ENCODE measurements around the gene VDAC1. TPM values are rescaled to one million over a fixed set of nuclear protein-coding genes. Genes with fewer than 3 reads are reported as not detected.
"Not testable (repeated sequence)": the region's sequence is repeated elsewhere in the genome, so short reads cannot be mapped to it uniquely, and the experiment has no call there.

Gene VDAC1
- total RNA-seq, 1 donor from 2014 or later: 165 TPM

GRCh38 chr5:134034326-134034725 lies 29.6 kb upstream of the VDAC1 start:
- no peak for TF ChIP-seq CTCF (IDR thresholded peaks at IDR 0.05; ENCODE audit: unreplicated experiment)
- DNase-seq (ENCODE audit: low spot score): no peak
- Mint-ChIP-seq H3K4me3 (ENCODE audit: unreplicated experiment) (no peak overlapping the region), H3K9me3 (ENCODE audit: unreplicated experiment) (no peaks in the 10 kb centered on the region), H3K4me1 (ENCODE audit: unreplicated experiment) (no peaks in the 10 kb centered on the region), H3K27ac (ENCODE audit: unreplicated experiment) (no peak overlapping the region), H3K27me3 (ENCODE audit: unreplicated experiment) (no peaks in the 10 kb centered on the region), H3K36me3 (ENCODE audit: low read depth, unreplicated experiment) (no peaks in the 10 kb centered on the region)

DNA sequence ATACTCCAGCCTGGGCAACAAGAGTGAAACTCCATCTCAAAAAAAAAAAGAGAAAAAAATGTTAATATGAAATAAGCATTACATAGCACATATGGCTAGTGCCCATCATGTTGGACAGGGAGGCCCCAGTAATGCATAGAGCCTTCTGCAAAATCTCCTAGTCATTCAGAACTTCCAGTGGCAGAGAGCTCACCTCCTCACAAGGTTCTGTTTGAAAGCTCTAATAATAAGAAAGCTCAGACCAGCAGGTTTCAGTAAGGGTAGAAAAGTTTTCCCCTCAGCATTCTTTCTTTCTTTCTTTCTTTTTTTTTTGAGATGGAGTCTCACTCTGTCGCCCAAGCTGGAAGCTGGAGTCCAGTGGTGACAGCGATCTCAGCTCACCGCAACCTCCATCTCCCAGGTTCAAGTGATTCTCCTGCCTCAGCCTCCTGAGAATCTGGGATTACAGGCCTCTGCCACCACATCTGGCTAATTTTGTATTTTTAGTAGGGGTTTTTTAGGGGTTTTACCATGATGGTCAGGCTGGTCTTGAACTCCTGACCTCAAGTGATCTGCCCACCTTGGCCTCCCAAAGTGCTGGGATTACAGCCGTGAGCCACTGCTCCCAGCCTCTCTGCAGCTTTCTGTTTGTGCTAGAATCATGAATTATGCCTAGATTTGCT lies 25.7 kb upstream of the VDAC1 start:
- not testable (repeated sequence) for H3K27me3 Mint-ChIP-seq (ENCODE audit: unreplicated experiment); H3K4me3 Mint-ChIP-seq (ENCODE audit: unreplicated experiment); DNase-seq (ENCODE audit: low spot score); H3K36me3 Mint-ChIP-seq (ENCODE audit: low read depth, unreplicated experiment); H3K4me1 Mint-ChIP-seq (ENCODE audit: unreplicated experiment); H3K9me3 Mint-ChIP-seq (ENCODE audit: unreplicated experiment); H3K27ac Mint-ChIP-seq (ENCODE audit: unreplicated experiment)

DNA sequence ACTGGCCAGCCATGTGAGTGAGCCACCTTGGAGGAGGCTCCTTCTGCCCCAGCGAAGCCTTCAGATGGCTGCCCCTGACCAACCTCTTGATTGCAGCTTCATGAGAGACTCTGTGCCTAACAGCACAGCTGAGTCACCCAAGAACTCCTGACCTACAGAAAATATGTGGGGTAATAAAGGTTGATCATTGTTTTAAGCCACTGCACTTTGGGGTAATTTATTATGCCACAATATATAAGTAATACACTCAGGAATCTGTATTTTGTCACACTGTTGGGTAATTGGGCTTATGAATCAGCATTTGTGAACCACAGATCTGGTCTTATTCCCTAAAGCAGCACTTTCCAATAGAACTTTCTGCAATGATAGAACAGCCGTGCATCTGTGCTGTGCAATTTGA lies 24.4 kb upstream of the VDAC1 start:
- H3K27me3 Mint-ChIP-seq (ENCODE audit: unreplicated experiment): peaks cover 1% of the 10 kb centered on the region
- no peak overlapping the region for H3K27ac Mint-ChIP-seq (ENCODE audit: unreplicated experiment)
- DNase-seq (ENCODE audit: low spot score): no peak
- no peaks in the 10 kb centered on the region for H3K9me3 Mint-ChIP-seq (ENCODE audit: unreplicated experiment)
- H3K36me3 Mint-ChIP-seq (ENCODE audit: low read depth, unreplicated experiment): no peaks in the 10 kb centered on the region
- no peak overlapping the region for H3K4me3 Mint-ChIP-seq (ENCODE audit: unreplicated experiment)
- H3K4me1 Mint-ChIP-seq (ENCODE audit: unreplicated experiment): no peaks in the 10 kb centered on the region
- no peak for TF ChIP-seq CTCF (IDR thresholded peaks at IDR 0.05; ENCODE audit: unreplicated experiment)

GRCh38 chr5:134028496-134028895 lies 23.7 kb upstream of the VDAC1 start:
- Mint-ChIP-seq H3K9me3 (ENCODE audit: unreplicated experiment) (no peaks in the 10 kb centered on the region), H3K27ac (ENCODE audit: unreplicated experiment) (no peak overlapping the region), H3K4me1 (ENCODE audit: unreplicated experiment) (no peaks in the 10 kb centered on the region), H3K27me3 (ENCODE audit: unreplicated experiment) (peaks cover 1% of the 10 kb centered on the region), H3K36me3 (ENCODE audit: low read depth, unreplicated experiment) (no peaks in the 10 kb centered on the region), H3K4me3 (ENCODE audit: unreplicated experiment) (no peak overlapping the region)
- DNase-seq (ENCODE audit: low spot score): no peak
- TF ChIP-seq CTCF (IDR thresholded peaks at IDR 0.05; ENCODE audit: unreplicated experiment): no peak

DNA sequence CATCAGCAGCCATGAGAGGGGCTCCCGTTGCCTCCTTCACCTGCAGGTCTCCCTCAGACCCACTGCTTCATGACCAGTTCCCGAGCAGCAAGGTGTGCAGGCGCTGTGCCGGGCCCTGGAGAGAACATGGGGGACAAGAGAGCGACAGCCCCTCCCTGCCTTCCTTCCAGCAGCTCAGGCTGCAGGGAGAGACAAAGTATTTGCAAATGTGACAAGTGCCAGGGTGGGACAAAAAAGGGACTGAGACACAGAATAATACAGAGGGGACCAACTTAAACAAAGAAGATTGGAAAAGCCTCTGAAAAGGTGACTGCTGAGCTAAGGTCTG lies 22.5 kb upstream of the VDAC1 start:
- TF ChIP-seq CTCF (IDR thresholded peaks at IDR 0.05; ENCODE audit: unreplicated experiment): no peak
- no peak for DNase-seq (ENCODE audit: low spot score)
- no peaks in the 10 kb centered on the region for H3K36me3 Mint-ChIP-seq (ENCODE audit: low read depth, unreplicated experiment)
- H3K27ac Mint-ChIP-seq (ENCODE audit: unreplicated experiment): no peak overlapping the region
- no peaks in the 10 kb centered on the region for H3K4me1 Mint-ChIP-seq (ENCODE audit: unreplicated experiment)
- H3K4me3 Mint-ChIP-seq (ENCODE audit: unreplicated experiment): no peak overlapping the region
- H3K27me3 Mint-ChIP-seq (ENCODE audit: unreplicated experiment): peaks cover 5% of the 10 kb centered on the region
- no peaks in the 10 kb centered on the region for H3K9me3 Mint-ChIP-seq (ENCODE audit: unreplicated experiment)
